ENCODE measurements around the gene METTL18. TPM values are rescaled to one million over a fixed set of nuclear protein-coding genes. Genes with fewer than 3 reads are reported as not detected.

Gene METTL18
- polyA plus RNA-seq, 1 of the 3 experiments (the other 2 are of a cell fraction) = 1.7 TPM

Other genes starting within 250 kb of the METTL18 start
- under 0.01 TPM in 1 of 2 replicates, not detected in the other for gene F5, start 208.4 kb downstream of the METTL18 start, polyA plus RNA-seq (2012; rRNA removed)
- not detected in 2 replicates for gene SELP, start 164.8 kb downstream of the METTL18 start, polyA plus RNA-seq (2012; rRNA removed)
- gene SELL, start 83.3 kb downstream of the METTL18 start, polyA plus RNA-seq (2012; rRNA removed) = 0.52 and 0.58 TPM in 2 replicates
- 0.02 and 0.10 TPM in 2 replicates for gene SELE, start 60.8 kb downstream of the METTL18 start, polyA plus RNA-seq (2012; rRNA removed)
- gene SCYL3, start 99.0 kb upstream of the METTL18 start, polyA plus RNA-seq (2012; rRNA removed) = 5.9 and 7.7 TPM in 2 replicates

Data from SK-N-SH (cell line).